A549 (cell line): Measurements from ENCODE around the gene MCTP2.

Experiments used
- CBX8 ChIP-seq: fragments of 200-600 bp; sonication (generic); IDR thresholded peaks from 2 replicates; pipeline ENCODE4 v1.6.1; 2016
- CTCF ChIP-seq: fragments of >200 bp; sonication (Bioruptor Twin); formaldehyde crosslinking; IDR thresholded peaks from 3 replicates; pipeline ENCODE4 v1.5.1; 2016
- MAX ChIP-seq: IDR thresholded peaks from 2 replicates; pipeline ENCODE4 v1.6.1; 2012
- POLR2A ChIP-seq: IDR thresholded peaks from 2 replicates; pipeline ENCODE4 v1.6.1; 2012; ENCODE audit warnings: mild to moderate bottlenecking, low read length
- RAD21 ChIP-seq, 2 experiments: fragments of >200 bp in 1 of 2; sonication (Bioruptor Twin) in 1 of 2; formaldehyde crosslinking in 1 of 2; IDR thresholded peaks in 1 of 2; conservative IDR thresholded peaks in 1 of 2; 2 replicates in 1 of 2; 3 replicates in 1 of 2; pipeline ENCODE4 v1.6.1; 2012 to 2018; ENCODE audit warnings: inconsistent platforms in 1 of 2
- SREBF2 ChIP-seq: fragments of 450-650 bp; IDR thresholded peaks from 2 replicates; pipeline ENCODE4 v1.6.1; 2014; ENCODE audit warnings: mild to moderate bottlenecking, moderate library complexity

GRCh38 chr15:94297558-94297957 is 66.2 kb downstream of the MCTP2 start:
- TF ChIP-seq CTCF (no peak), SREBF2 (no peak), POLR2A (no peak), CBX8 (no peak), MAX (no peak), RAD21 (conservative IDR thresholded peaks at IDR 0.05 in 1 of 2, IDR thresholded peaks at IDR 0.05 in 1 of 2) (no peak)
